GM19468 (cell line): ENCODE measurements around the gene PRDM13.
"Not testable (repeated sequence)": the region's sequence is repeated elsewhere in the genome, so short reads cannot be mapped to it uniquely, and the experiment has no call there.

ENCODE experiments used
- ATAC-seq: cut with Tn5 transposase; IDR thresholded peaks from one replicate; pipeline ENCODE4 v1.9.1; 2021; ENCODE audit warnings: mild to moderate bottlenecking, moderate library complexity, moderate number of reproducible peaks; ENCODE audit not compliant: unreplicated experiment; ENCODE audit errors: extremely low read depth

PRDM13 gene

DNA sequence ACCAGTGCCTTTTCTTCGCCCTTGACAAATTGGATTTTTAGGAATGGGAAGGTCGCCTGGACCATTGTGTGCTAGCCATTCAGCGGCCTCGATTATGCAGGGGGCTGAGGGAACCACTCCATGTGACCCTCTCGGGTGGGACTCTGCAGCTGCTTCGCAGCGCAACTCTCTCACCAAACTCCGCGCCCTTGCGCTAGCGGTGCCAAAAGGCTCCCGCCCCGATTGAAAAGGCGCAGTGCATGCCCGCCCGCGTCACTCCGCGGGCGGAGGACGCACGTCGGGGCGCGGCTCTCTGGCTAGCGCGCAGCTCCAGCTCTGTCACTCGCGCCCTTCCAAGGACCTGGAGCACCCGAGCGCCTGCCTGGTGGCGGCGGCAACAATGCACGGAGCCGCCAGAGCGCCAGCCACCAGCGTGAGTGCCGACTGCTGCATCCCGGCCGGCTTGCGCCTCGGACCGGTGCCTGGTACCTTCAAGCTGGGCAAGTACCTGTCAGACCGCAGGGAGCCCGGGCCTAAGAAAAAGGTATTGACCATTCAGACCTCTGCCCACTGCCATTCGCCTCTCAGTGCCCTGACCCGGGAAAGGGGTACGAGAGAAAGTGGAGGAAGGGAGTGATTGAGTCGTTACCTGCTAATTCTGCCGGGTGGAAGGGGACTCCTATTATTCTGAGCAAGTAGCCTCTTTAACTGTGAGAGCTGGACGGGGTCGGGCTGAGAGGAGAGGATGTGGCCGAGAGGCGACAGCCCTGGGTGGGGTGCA, at the start of gene PRDM13:
TSS of gene PRDM13 (plus strand) at position 178 of the 760 bp plus-strand sequence. CDS start at position 380, 202 bp downstream.
- ATAC-seq, result no peak

DNA sequence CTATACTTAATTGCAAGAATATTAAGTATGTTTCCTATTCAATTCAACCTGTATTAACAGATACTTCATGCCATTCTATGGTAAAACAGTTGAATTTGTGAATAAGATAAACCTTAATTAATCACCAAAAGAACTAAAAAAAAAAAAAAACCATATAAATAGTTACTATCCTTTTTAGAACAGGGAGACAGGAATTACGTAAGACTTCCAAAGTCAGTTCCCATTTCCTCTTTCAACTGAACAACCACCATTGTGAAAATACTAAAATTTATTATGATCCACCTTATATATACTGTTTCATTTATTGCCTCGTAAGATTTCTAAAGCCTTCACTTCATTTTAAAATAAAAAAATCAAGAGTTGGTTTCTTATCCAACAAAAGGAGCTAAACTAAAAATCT, 47.6 kb upstream of the PRDM13 start:
- no peak for ATAC-seq

DNA sequence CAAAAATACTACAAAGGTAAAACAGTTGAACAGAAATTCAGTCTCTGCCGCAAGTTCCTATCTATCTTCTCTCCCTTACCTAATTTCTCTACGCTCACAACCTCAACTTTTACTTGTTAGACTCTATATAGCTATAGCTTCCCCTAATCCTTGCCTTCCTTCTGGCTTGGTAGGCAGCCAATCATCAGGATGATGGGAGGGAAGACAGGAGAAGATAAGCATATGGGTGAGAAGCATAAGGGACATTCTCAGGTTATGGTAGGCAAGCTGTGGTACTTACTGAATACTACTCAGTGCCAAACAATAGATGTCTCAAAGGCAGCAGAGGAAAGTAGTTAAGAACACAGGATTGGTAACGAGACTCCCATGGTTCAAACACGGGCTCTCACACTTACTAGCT, 46.0 kb upstream of the PRDM13 start:
- ATAC-seq, result no peak

DNA sequence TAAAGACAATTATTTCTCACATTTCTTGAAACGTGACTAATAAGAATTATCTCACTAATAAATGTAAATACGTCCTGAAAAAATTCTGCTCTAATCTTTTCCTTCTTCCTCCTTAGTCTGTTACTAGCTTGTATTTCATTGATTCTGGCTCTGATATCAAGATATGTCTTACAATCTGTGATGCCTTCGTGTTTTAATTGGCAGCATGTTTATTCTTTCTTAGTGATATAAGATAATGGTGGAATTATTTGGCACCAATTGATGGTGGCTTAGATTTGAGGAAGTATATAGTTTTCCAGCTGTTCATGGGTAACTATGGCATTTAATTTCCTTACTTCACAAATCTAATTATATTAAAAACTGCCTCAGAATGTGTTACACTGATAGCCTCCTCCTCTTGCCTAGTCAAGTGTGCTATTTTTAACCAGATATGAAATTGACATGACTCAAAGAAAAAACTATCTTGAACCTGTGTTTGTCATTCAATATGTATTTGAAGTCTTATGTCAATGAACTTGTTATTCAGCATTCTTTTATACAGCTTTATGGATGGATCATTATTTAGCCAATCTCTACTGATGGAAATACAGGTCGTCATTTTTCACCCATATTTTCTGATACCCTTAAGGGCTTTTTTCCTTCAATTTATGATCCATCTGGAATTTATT, 43.4 kb upstream of the PRDM13 start:
- ATAC-seq, result no peak

DNA sequence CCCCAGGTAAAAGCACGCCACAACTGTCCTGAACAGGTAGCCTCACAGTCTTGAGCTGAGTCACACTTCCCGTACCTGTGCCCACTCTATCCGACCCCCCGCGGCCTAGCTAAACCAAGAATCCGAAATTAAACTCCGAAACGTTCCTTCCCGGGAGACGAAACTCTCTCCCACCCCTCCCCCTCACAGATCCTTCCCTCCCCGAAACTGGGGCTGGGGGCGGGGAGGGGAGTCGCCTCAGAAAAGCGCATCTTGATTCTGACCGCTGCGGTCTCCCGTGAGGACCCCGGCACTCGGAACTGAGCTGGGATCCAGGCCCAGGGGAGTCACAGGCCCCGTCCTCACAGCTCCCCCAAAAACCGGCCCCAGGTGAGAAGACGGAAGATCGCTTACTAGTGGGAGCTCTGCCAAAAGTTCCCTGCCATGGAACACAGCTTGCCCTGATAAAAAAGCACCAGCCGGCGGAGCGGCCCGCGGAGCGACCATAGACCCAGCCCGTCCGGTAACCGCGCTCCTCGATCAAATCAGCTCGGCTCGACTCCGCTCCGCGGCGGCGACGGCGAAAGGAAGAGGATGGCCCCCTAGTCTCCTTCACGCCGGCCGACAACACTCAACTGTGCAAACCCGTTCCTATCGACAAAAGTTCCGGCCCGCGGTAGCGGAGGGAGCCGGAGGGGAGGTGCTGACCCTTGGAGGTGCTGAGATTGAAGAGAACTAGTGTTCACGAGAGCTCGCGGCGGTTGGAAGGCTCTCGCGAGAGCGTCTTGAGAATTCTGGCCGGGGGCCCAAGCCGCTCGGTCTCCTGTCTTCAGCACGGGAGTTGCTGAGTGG, 38.3 kb upstream of the PRDM13 start, which contains the start of gene CCNC:
TSS of gene CCNC (minus strand) at position 558 of the 831 bp plus-strand sequence. CDS start at position 425, 133 bp downstream.
- peak; percentile 99 for ATAC-seq

DNA sequence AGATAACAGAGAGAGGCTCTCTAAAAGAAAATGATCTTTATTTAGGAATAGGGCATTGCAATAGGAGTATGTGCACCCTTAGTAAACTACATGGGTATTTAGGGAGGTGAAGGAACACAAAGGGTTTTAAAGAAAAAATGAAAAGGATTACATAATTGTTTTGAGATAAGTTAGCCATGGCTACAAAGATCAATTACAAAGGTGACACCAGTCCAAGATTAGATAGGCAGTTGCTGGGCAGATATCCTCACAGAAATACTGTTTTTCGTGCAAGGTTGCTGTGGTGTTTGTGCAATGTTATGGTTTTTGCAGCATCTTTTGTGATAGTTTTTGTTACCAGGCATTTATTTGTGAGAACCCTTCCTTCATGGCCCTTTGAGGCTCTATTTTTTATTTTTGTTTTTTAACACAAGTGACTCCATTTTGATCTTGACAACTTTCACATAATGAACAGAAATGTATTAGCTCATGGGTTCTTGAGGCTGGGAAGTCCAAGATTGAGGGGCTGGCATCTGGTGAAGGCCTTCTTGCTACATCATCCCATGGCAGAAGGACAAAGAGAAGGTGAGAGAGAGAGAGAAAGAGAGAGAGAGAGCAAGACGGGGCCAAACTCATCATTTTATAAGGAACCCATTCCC, 32.5 kb upstream of the PRDM13 start:
- no peak for ATAC-seq

DNA sequence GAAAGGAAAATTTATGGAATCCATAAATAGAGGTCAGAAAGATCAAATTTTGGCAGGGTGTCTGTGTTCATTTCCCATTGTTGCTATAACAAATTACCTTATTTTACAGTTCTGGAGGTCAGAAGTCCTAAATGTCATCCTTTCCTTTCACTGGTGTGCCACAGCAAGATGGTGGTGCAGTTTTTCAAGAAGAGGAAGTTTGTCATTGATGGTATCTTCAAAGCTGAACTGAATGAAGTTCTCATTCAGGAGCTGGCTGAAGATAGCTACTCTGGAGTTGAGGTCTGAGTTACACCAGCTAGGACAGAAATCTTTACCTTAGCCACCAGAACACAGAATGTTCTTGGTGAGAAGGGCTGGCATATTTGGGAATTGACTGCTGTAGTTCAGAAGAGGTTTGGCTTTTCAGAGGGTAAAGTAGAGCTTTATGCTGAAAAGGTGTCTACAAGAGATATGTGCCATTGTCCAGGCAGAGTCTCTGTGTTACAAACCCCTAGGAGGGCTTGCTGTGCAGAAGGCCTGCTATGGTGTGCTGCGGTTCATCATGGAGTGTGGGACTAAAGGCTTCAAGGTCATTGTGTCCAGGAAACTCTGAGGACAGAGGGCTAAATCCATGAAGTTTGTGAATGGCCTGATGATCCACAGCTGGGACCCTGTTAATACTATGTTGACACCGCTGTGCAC, 30.9 kb upstream of the PRDM13 start:
- no peak for ATAC-seq

DNA sequence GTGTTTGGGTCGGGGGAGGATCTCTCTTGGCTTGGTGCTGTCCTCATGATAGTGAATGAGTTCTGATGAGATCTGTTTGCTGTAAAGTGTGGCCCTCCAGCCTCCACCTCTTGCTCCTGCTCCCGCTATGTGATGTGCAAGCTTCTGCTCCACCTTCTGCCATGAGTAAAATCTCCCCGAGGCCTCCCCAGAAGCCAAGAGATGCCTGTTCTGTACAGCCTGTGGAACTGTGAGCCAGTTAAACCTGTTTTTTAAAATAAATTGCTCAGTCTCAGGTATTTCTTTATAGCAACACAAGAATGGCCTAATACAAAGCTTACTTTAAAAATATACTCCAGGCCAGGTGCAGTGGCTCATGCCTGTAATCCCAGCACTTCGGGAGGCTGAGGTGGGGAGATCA, 26.9 kb upstream of the PRDM13 start:
- no peak for ATAC-seq

DNA sequence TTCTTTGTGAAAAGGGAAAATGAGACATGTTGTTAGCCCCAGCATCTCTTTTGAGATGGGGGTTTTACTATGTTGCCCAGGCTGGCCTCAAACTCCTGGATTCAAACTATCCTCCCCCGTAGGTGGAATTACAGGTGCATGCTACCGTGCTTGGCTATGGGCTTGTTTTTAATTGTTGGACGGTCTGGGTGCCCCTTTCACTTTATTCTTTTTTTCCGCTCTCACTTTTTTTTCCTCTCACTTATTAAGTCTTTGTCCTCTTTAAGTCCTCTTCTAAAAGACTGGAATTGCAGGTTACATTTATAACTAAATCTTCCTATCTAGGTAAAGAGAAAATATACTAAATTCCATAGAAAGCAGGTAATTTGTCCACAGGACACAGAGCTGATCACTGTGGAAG, 18.8 kb upstream of the PRDM13 start:
- ATAC-seq, result no peak

DNA sequence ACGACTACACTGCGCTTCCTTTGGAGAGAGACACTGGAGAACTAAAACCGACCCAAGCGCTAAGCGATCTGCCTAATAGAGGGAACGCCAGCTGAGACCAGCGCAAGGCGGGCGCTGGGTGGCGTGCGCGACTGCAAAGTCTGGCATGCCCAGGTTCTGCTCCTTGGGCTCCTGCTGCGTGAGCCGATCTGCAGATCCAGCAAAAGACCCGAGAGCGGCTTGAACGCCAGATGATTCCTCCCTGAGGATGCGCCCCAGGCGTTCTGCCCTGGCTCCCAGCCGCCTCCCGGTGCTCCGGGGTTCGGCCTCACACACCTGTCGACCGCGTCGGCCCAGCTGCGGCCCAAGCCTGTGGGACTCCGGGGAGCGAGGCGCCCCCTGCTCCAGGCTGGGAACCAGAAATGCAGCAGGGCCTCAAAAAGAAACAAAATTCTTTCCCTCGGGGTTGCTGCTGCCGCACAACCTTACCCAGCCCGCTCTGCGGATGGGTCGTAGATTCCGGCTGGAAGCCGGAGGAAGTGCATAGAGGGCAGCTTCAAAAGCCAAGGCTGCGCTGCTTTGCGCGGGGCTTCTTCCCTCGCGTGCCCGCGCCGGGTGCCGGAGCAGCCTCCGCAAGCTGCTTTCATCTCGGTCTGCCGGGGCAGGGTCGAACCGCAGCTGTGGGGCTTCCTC, 17.9 kb upstream of the PRDM13 start:
- peak; percentile 91 for ATAC-seq

DNA sequence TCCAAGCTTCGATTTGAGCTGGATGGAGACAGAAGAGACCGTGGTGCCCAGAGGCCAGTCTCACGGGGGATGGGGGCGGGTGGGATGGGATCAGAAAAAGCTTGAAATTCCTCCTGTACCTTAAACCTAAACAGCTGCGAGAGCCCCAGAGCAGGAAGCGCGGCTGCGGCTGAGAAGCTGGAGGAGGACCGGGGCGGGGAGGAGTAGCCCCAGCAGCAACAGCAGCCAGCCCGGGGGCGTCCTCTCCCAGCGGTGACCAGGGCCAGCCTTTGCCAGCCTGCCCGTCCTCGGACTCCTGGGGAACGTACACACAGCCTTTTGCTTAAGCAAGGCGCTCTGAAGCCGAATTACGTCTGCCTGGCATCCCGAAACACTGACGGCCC, 17.4 kb upstream of the PRDM13 start:
- no peak for ATAC-seq

DNA sequence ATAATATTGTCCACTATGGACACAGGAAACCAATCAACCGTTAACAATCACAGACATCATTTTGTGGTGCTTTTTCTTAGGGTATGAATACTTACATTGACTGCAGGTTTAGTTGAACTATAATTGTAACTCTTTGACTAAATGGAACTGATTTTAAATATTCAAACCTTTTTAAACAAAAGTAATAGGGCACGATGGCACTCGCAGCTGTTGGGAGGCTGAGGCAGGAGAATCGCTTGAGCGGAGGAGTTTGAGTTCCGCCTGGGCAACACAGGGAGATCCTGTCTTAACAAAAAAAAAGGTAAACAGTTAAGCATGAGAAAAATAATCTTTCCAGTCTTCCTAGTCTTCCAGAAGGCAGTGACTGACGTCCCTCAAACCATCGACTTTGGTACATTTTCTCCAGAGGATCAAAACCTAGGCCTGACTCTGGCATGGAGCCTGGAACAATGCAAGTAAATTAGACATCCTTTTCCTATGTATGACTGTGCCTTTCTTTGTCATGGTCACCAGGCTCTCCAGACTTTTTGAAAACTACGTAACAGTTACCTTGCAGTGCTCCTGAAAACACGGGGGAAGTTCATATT, 16.6 kb upstream of the PRDM13 start:
- ATAC-seq, result no peak

DNA sequence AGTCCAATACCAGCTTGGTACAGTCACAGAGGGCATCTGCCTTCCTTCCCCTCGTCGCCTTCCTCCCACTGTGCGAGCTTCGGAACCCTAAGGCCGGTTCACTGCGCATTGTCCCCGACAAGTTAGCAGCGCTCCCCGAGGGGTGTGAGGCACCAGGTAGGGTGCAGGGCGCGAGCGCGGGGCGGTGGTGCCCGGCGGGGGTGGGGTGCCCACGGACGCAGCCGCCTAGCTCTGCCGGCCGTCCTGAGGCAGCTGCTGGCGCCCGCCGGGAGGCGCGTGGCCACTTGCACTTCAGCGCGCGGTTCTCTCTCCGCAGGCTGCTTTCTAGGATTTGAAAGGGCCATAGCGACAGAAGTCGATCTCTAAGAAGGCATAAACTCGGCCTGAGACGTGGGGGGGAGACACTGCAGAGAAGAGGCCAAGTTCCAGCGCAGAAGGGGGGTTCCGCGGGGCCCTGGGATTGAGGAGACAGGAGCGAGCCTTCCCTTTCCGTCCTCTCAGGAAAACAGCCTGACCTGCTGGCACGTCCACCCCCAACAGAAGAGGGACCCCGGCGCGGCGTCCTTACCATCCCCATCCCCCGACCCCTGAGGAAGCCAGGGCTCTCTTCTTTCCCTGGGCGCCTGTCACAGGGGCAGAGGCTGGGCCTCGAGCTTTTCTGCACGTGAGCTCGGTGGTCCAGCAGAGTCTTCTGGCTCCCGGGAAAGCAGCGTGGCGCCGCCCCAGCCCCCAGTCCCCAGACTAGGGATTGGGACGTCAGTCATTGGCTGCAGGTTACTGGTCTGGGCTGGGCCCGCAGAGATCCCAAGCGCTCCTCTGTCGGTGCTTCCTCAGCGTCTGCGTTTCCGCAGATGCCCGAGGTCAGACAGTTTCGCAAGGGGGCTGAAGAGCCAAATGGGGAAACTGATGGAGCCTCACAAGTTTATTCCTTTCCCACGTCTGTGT, 15.6 kb upstream of the PRDM13 start:
- ATAC-seq, result no peak

DNA sequence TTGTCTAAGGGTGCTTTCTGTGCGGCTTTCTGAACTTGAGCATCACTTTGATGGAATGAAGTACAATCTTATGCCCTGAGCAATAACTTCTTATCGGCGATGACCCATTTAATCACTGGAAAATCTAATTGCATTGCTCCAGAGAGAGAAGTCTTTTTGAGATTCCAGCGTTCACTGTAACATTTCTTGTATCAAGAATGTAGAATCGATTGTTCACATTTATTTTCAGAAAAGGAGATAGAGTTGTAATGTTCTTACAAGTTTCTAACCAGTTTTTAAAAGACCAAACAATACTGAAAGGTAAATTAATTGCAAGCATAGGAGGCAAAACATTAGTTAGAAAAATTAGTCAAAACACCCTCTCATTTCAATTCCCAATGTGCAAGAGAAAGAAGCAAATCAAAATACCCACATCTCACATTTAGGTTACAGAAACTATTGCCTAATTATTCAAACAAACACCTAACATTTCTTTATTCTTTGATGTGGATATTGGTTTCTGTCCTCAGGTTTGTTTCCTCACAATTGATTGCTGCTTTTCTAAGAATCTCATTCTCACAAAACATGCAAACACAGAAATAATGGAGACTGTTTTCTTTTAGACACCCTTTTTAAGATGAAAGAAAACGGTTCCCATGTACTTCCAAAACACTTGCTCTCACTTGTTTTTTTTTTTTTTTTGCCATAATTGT, 14.8 kb upstream of the PRDM13 start:
- ATAC-seq, result no peak

DNA sequence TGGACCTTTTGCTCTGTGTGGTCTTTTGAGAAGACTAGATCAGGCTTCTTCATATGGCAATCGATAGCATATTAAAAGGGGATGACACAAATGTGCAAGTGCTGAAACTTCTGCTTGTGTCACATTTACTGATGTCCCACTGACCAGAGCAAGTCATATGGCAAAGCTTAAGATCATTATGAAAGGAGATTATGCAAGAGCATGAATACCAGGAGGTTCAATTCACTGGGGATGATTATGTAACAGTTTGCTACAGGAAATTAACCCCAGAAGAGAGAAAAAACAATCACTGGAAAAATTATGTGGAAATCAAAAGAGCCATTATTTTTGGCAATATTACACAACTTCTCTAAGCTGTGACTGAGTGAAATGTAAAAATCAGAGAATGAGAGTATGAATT, 13.7 kb upstream of the PRDM13 start:
- ATAC-seq, result no peak

DNA sequence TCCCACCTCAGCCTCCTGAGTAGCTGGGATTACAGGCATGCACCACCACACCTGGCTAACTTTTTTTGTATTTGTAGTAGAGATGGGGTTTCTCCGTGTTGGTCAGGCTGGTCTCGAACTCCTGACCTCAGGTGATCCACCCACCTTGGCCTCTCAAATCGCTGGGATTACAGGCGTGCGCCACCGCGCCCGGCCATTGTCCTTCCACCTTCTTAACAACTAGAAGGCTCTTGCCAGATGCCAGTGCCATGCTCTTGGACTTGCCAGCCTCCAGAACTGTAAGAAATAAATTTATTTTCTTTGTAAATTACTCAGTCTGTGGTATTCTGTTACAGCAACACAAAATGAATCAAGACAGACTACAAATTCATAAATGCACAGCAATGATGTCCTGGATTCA, 11.9 kb upstream of the PRDM13 start:
- not testable (repeated sequence) for ATAC-seq
